Mammary epithelial cell (primary cell): ENCODE results near the gene MYO1F.

ENCODE experiments used
- EZH2 ChIP-seq: IDR thresholded peaks from 2 replicates; pipeline ENCODE4 v1.6.1; 2012; ENCODE audit warnings: low read length, inconsistent platforms, borderline replicate concordance
- TF ChIP-seq, protein P1 (sequence below), 2 donors: IDR thresholded peaks in 1 of 2; conservative IDR thresholded peaks in 1 of 2; 2 replicates each; pipeline ENCODE4 v1.5.1; 2011 to 2012; ENCODE audit warnings: inconsistent platforms in 2 of 2, low read length in 2 of 2, mild to moderate bottlenecking in 2 of 2, control low read depth in 1 of 2, low read depth in 1 of 2; ENCODE audit not compliant: insufficient read depth in 1 of 2; ENCODE audit errors: extremely low read depth in 1 of 2

- TF ChIP-seq, protein P1, sequence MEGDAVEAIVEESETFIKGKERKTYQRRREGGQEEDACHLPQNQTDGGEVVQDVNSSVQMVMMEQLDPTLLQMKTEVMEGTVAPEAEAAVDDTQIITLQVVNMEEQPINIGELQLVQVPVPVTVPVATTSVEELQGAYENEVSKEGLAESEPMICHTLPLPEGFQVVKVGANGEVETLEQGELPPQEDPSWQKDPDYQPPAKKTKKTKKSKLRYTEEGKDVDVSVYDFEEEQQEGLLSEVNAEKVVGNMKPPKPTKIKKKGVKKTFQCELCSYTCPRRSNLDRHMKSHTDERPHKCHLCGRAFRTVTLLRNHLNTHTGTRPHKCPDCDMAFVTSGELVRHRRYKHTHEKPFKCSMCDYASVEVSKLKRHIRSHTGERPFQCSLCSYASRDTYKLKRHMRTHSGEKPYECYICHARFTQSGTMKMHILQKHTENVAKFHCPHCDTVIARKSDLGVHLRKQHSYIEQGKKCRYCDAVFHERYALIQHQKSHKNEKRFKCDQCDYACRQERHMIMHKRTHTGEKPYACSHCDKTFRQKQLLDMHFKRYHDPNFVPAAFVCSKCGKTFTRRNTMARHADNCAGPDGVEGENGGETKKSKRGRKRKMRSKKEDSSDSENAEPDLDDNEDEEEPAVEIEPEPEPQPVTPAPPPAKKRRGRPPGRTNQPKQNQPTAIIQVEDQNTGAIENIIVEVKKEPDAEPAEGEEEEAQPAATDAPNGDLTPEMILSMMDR (conservative IDR thresholded peaks at IDR 0.05 in 1 of 2, IDR thresholded peaks at IDR 0.05 in 1 of 2; ENCODE audit: extremely low read depth in 1 of 2, insufficient read depth in 1 of 2, low read depth in 1 of 2, low read length in 2 of 2), result no peak
- no peak for TF ChIP-seq EZH2
Observed at GRCh38 chr19:8611877-8612806, 34.9 kb upstream of the MYO1F start.
